Measurements from ENCODE around the gene SAE1. TPM values are rescaled to one million over a fixed set of nuclear protein-coding genes. Genes with fewer than 3 reads are reported as not detected.

Gene SAE1
- total and polyA plus RNA-seq, 2 donors (not counting 1 experiment from before 2014, with no cell fraction given): 26.5 to 45.1 TPM

GRCh38 chr19:47161876-47162489 lies 31.3 kb downstream of the SAE1 start:
- no peaks in the 10 kb centered on the region for H3K27me3 Mint-ChIP-seq
- Histone ChIP-seq H3K4me2 (replicated peaks; ENCODE audit: low read depth, low read length, poor library complexity, severe bottlenecking) (no peak overlapping the region), H3K27ac (ENCODE audit: low read length in 2 of 2) (no peak overlapping the region), H3K4me1 (ENCODE audit: control insufficient read depth in 2 of 2, insufficient read depth in 2 of 2, low read length in 2 of 2) (peaks cover 17% of the 10 kb centered on the region in 2 donors), H4K20me1 (ENCODE audit: control insufficient read depth, insufficient read depth, low read length, poor library complexity, severe bottlenecking) (no peaks in the 10 kb centered on the region), H3K27me3 (replicated peaks in 1 of 4; ENCODE audit: control extremely low read depth in 1 of 4, control insufficient read depth in 3 of 4, insufficient read depth in 4 of 4, low read length in 3 of 4) (no peaks in the 10 kb centered on the region), H3K9me3 (ENCODE audit: control extremely low read depth in 1 of 3, control insufficient read depth in 2 of 3, insufficient read depth in 1 of 3, low read length in 2 of 3) (no peaks in the 10 kb centered on the region), H3K36me3 (replicated peaks in 1 of 2; ENCODE audit: control extremely low read depth in 1 of 2, control insufficient read depth in 1 of 2, extremely low read depth in 1 of 2, insufficient read depth in 2 of 2, low read length in 1 of 2) (peaks cover 0 to 13% of the 10 kb centered on the region in 2 experiments), H3K9ac (ENCODE audit: low read length) (no peak overlapping the region), H3K79me2 (ENCODE audit: control insufficient read depth, insufficient read depth, low read length) (no peaks in the 10 kb centered on the region), H3K4me3 (ENCODE audit: control extremely low read depth in 1 of 5, extremely low read depth in 1 of 5, insufficient read depth in 1 of 5, low read depth in 2 of 5, low read length in 4 of 5) (no peak overlapping the region), H2AFZ (ENCODE audit: insufficient read depth, low read depth, low read length, poor library complexity, severe bottlenecking) (no peak overlapping the region)
- CTCF ChIA-PET: interaction anchor here (2.0 kb wide), 1 partner anchor 25 kb away, joined by 5 read pairs; no protein-coding TSS in a partner anchor
- DNase-seq (no peak), ATAC-seq (ENCODE audit: low read depth) (no peak)
- POLR2A ChIA-PET: no interaction called here
- no peak for TF ChIP-seq EZH2 (IDR thresholded peaks at IDR 0.05; ENCODE audit: borderline replicate concordance, insufficient read depth, low read depth, low read length, poor library complexity, severe bottlenecking)
- TF ChIP-seq, protein P1, sequence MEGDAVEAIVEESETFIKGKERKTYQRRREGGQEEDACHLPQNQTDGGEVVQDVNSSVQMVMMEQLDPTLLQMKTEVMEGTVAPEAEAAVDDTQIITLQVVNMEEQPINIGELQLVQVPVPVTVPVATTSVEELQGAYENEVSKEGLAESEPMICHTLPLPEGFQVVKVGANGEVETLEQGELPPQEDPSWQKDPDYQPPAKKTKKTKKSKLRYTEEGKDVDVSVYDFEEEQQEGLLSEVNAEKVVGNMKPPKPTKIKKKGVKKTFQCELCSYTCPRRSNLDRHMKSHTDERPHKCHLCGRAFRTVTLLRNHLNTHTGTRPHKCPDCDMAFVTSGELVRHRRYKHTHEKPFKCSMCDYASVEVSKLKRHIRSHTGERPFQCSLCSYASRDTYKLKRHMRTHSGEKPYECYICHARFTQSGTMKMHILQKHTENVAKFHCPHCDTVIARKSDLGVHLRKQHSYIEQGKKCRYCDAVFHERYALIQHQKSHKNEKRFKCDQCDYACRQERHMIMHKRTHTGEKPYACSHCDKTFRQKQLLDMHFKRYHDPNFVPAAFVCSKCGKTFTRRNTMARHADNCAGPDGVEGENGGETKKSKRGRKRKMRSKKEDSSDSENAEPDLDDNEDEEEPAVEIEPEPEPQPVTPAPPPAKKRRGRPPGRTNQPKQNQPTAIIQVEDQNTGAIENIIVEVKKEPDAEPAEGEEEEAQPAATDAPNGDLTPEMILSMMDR (IDR thresholded peaks at IDR 0.05): no peak
- intact Hi-C loops (cut with micrococcal nuclease): no loop called here
- no peaks in the 10 kb centered on the region for H3K9me3 Mint-ChIP-seq (ENCODE audit: insufficient read depth)
- H3K27ac Mint-ChIP-seq: no peak overlapping the region
- no peak overlapping the region for H3K4me3 Mint-ChIP-seq
- H3K4me1 Mint-ChIP-seq: peaks cover 21% of the 10 kb centered on the region
- no CpG with 5 or more reads among the region's 3 CpGs for WGBS (ENCODE audit: insufficient coverage)

DNA sequence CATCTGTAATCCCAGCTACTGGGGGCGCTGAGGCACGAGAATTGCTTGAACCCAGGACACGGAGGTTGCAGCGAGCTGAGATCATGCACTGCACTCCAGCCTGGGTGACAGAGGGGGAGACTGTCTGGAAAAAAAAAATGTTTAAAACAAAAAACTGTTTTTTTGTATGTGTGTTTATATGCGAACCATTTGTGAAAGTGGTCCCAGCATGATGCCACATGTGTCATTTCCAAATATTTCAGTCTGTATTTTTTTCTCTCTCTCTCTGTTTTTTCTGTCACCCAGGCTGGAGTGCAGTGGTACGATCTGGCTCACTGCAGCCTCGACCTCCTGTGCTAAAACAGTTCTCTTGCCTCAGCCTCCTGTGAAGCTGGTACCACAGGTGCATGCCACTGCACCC lies 37.4 kb downstream of the SAE1 start:
- Histone ChIP-seq H3K4me3 (ENCODE audit: control extremely low read depth in 1 of 5, extremely low read depth in 1 of 5, insufficient read depth in 1 of 5, low read depth in 2 of 5, low read length in 4 of 5) (no peak overlapping the region), H3K4me2 (replicated peaks; ENCODE audit: low read depth, low read length, poor library complexity, severe bottlenecking) (no peak overlapping the region), H3K79me2 (ENCODE audit: control insufficient read depth, insufficient read depth, low read length) (peaks cover 5% of the 10 kb centered on the region), H4K20me1 (ENCODE audit: control insufficient read depth, insufficient read depth, low read length, poor library complexity, severe bottlenecking) (no peaks in the 10 kb centered on the region), H3K4me1 (ENCODE audit: control insufficient read depth in 2 of 2, insufficient read depth in 2 of 2, low read length in 2 of 2) (no peaks in the 10 kb centered on the region), H3K27ac (ENCODE audit: low read length in 2 of 2) (no peak overlapping the region), H3K36me3 (replicated peaks in 1 of 2; ENCODE audit: control extremely low read depth in 1 of 2, control insufficient read depth in 1 of 2, extremely low read depth in 1 of 2, insufficient read depth in 2 of 2, low read length in 1 of 2) (peaks cover 5 to 27% of the 10 kb centered on the region in 2 experiments), H2AFZ (ENCODE audit: insufficient read depth, low read depth, low read length, poor library complexity, severe bottlenecking) (no peak overlapping the region), H3K27me3 (replicated peaks in 1 of 4; ENCODE audit: control extremely low read depth in 1 of 4, control insufficient read depth in 3 of 4, insufficient read depth in 4 of 4, low read length in 3 of 4) (no peaks in the 10 kb centered on the region), H3K9ac (ENCODE audit: low read length) (no peak overlapping the region), H3K9me3 (ENCODE audit: control extremely low read depth in 1 of 3, control insufficient read depth in 2 of 3, insufficient read depth in 1 of 3, low read length in 2 of 3) (no peaks in the 10 kb centered on the region)
- H3K4me3 Mint-ChIP-seq: no peak overlapping the region
- no peak for DNase-seq
- WGBS (ENCODE audit: insufficient coverage): 100% methylated on average over 3 of the region's 7 CpGs
- H3K27me3 Mint-ChIP-seq: no peaks in the 10 kb centered on the region
- no peak for ATAC-seq (ENCODE audit: low read depth)
- TF ChIP-seq, protein P1 (IDR thresholded peaks at IDR 0.05): no peak
- TF ChIP-seq EZH2 (IDR thresholded peaks at IDR 0.05; ENCODE audit: borderline replicate concordance, insufficient read depth, low read depth, low read length, poor library complexity, severe bottlenecking): no peak
- intact Hi-C loops (cut with micrococcal nuclease): no loop called here
- H3K9me3 Mint-ChIP-seq (ENCODE audit: insufficient read depth): no peaks in the 10 kb centered on the region
- H3K4me1 Mint-ChIP-seq: no peaks in the 10 kb centered on the region
- no peak overlapping the region for H3K27ac Mint-ChIP-seq
- POLR2A ChIA-PET: interaction anchor here (0.6 kb wide), 1 partner anchor 135 kb away, joined by 4 read pairs; no protein-coding TSS in a partner anchor
- CTCF ChIA-PET: no interaction called here
